Measurements from ENCODE around the gene MAP3K5. TPM values are rescaled to one million over a fixed set of nuclear protein-coding genes. Genes with fewer than 3 reads are reported as not detected.

Gene MAP3K5
- total and polyA plus RNA-seq, 2 of the 8 experiments (the other 6 are each of a cell fraction or from before 2014, with no cell fraction given), result 0.63 to 2.6 TPM

GRCh38 chr6:136751522-136751956 lies 40.7 kb downstream of the MAP3K5 start:
- H3K4me3 ChIP-seq (ENCODE audit: extremely low read depth in 1 of 4, insufficient read depth in 2 of 4, low read depth in 3 of 4, low read length in 4 of 4), result no peak overlapping the region
- no peak overlapping the region for H2BK15ac ChIP-seq (ENCODE audit: low read length)
- H3K14ac ChIP-seq (ENCODE audit: insufficient read length), result no peak overlapping the region
- H2BK12ac ChIP-seq (ENCODE audit: low read depth, low read length), result no peak overlapping the region
- no peaks in the 10 kb centered on the region for H3K23me2 ChIP-seq (ENCODE audit: low read depth, low read length)
- no peak overlapping the region for H3K18ac ChIP-seq (ENCODE audit: extremely low read depth, low read length)
- POLR2A ChIA-PET (ENCODE audit: partially characterized antibody), result no interaction called here
- no peaks in the 10 kb centered on the region for H3K4me1 ChIP-seq (replicated peaks in 1 of 4; ENCODE audit: control insufficient read depth in 3 of 4, insufficient read depth in 4 of 4, low read length in 3 of 4)
- H3K27ac ChIP-seq (ENCODE audit: low read depth, low read length), result no peak overlapping the region
- no peaks in the 10 kb centered on the region for H3K36me3 ChIP-seq (ENCODE audit: control insufficient read depth in 2 of 4, insufficient read depth in 4 of 4, low read length in 3 of 4)
- H4K5ac ChIP-seq (ENCODE audit: insufficient read length, low read depth, low read length), result no peak overlapping the region
- no peak overlapping the region for H4K91ac ChIP-seq (replicated peaks; ENCODE audit: insufficient read length, low read length)
- H3K9ac ChIP-seq (replicated peaks in 1 of 4; ENCODE audit: extremely low read depth in 1 of 4, low read depth in 3 of 4, low read length in 3 of 4), result no peak overlapping the region; a peak in 1 of 7 replicates
- no peaks in the 10 kb centered on the region for H4K20me1 ChIP-seq (replicated peaks in 1 of 2; ENCODE audit: control insufficient read depth in 1 of 2, insufficient read depth in 2 of 2, low read length in 2 of 2)
- H3K4ac ChIP-seq (replicated peaks; ENCODE audit: insufficient read length, low read depth, low read length), result no peak overlapping the region
- H2BK5ac ChIP-seq (ENCODE audit: low read depth, low read length), result no peak overlapping the region
- no peak overlapping the region for H2BK120ac ChIP-seq (replicated peaks; ENCODE audit: low read depth, low read length)
- H2AFZ ChIP-seq (ENCODE audit: low read length), result no peak overlapping the region
- no peak overlapping the region for H4K8ac ChIP-seq (ENCODE audit: extremely low read depth, insufficient read depth, low read length)
- no peaks in the 10 kb centered on the region for H3K9me3 ChIP-seq (ENCODE audit: insufficient read depth in 2 of 2, low read depth in 1 of 2, low read length in 1 of 2)
- no peaks in the 10 kb centered on the region for H3K27me3 ChIP-seq (replicated peaks in 1 of 4; ENCODE audit: control insufficient read depth in 3 of 4, extremely low read depth in 1 of 4, insufficient read depth in 3 of 4, low read length in 3 of 4)
- H2BK20ac ChIP-seq (ENCODE audit: low read length), result no peak overlapping the region
- no peak overlapping the region for H3K4me2 ChIP-seq (ENCODE audit: insufficient read depth in 1 of 2, low read depth in 2 of 2, low read length in 2 of 2)
- no peaks in the 10 kb centered on the region for H3K79me1 ChIP-seq (ENCODE audit: low read depth, low read length)
- H3K79me2 ChIP-seq (ENCODE audit: control insufficient read depth in 1 of 2, insufficient read depth in 2 of 2, low read length in 2 of 2), result no peaks in the 10 kb centered on the region
- H2AK5ac ChIP-seq (ENCODE audit: low read depth, low read length), result no peak overlapping the region
- FAIRE-seq (no peak), DNase-seq (ENCODE audit: low read depth in 1 of 2, low spot score in 2 of 2) (no peak)
- H3K23ac ChIP-seq (ENCODE audit: insufficient read length), result no peak overlapping the region
- no peak overlapping the region for H3K56ac ChIP-seq (replicated peaks; ENCODE audit: insufficient read length, low read depth, low read length)
- CTCF ChIA-PET (ENCODE audit: partially characterized antibody), result no interaction called here
- WGBS, 2 experiments (ENCODE audit: extremely low coverage in 1 of 2, insufficient coverage in 1 of 2, insufficient read length in 1 of 2, insufficient replicate concordance in 2 of 2, low coverage in 1 of 2, low lambda C conversion rate in 2 of 2, missing lambda C conversion rate in 1 of 2), result 94% methylated on average over 5 of the region's 5 CpGs; no CpG with 5 or more reads in 1 of the 2 experiments
- no peak for TF ChIP-seq JUND (IDR thresholded peaks at IDR 0.05; ENCODE audit: low read length)
- TF ChIP-seq CBX8 (IDR thresholded peaks at IDR 0.05; ENCODE audit: borderline replicate concordance, low read depth, low read length), result no peak

Measured in H1 (cell line).